ENCODE data around the gene IL1RAPL1. TPM values are rescaled to one million over a fixed set of nuclear protein-coding genes. Genes with fewer than 3 reads are reported as not detected.
"Not testable (repeated sequence)": the region's sequence is repeated elsewhere in the genome, so short reads cannot be mapped to it uniquely, and the experiment has no call there.

Gene IL1RAPL1
- total RNA-seq, 2 experiments from 2014 or later, result not detected

- Histone ChIP-seq H3K4me3 (ENCODE audit: low read length) (no peak overlapping the region), H3K9me3 (ENCODE audit: control insufficient read depth in 1 of 2, insufficient read depth in 1 of 2, low read length in 2 of 2) (no peaks in the 10 kb centered on the region), H3K27me3 (ENCODE audit: control insufficient read depth in 1 of 2, insufficient read depth in 2 of 2, low read length in 2 of 2) (no peaks in the 10 kb centered on the region), H3K36me3 (ENCODE audit: insufficient read depth, low read length) (no peaks in the 10 kb centered on the region), H3K4me1 (ENCODE audit: insufficient read depth, low read length) (no peaks in the 10 kb centered on the region), H3K27ac (ENCODE audit: low read depth in 1 of 2, low read length in 2 of 2) (no peak overlapping the region)
- no peak overlapping the region for H3K27ac Mint-ChIP-seq
- no peaks in the 10 kb centered on the region for H3K36me3 Mint-ChIP-seq (ENCODE audit: low read depth)
- H3K27me3 Mint-ChIP-seq, result no peaks in the 10 kb centered on the region
- no peaks in the 10 kb centered on the region for H3K4me1 Mint-ChIP-seq (ENCODE audit: low read depth)
- CTCF ChIA-PET, result no interaction called here
- no peak overlapping the region for H3K4me3 Mint-ChIP-seq
- H3K9me3 Mint-ChIP-seq, result peaks cover 5% of the 10 kb centered on the region
- POLR2A ChIA-PET, result no interaction called here
- intact Hi-C loops (cut with DNase I, micrococcal nuclease), result no loop called here
- no peak for DNase-seq
- no peak for ATAC-seq (ENCODE audit: poor library complexity)
- no peak for TF ChIP-seq CTCF (IDR thresholded peaks at IDR 0.05)
Observed at GRCh38 chrX:28757290-28757689, 170.0 kb downstream of the IL1RAPL1 start.

- DNase-seq; H3K4me1 ChIP-seq (ENCODE audit: insufficient read depth, low read length); H3K36me3 ChIP-seq (ENCODE audit: insufficient read depth, low read length); H3K9me3 Mint-ChIP-seq; H3K27ac Mint-ChIP-seq; H3K4me3 ChIP-seq (ENCODE audit: low read length); H3K27me3 ChIP-seq (ENCODE audit: control insufficient read depth in 1 of 2, insufficient read depth in 2 of 2, low read length in 2 of 2); POLR2A ChIA-PET; CTCF ChIA-PET; intact Hi-C loops (cut with DNase I, micrococcal nuclease); H3K4me3 Mint-ChIP-seq; H3K9me3 ChIP-seq (ENCODE audit: control insufficient read depth in 1 of 2, insufficient read depth in 1 of 2, low read length in 2 of 2); H3K27me3 Mint-ChIP-seq; H3K27ac ChIP-seq (ENCODE audit: low read depth in 1 of 2, low read length in 2 of 2); ATAC-seq (ENCODE audit: poor library complexity); H3K4me1 Mint-ChIP-seq (ENCODE audit: low read depth); H3K36me3 Mint-ChIP-seq (ENCODE audit: low read depth): not testable (repeated sequence)
Observed at GRCh38 chrX:28766561-28766960, 179.3 kb downstream of the IL1RAPL1 start.

- ChIA-PET POLR2A (no interaction called here), CTCF (no interaction called here)
- intact Hi-C loops (cut with DNase I, micrococcal nuclease), result no loop called here
- no peak overlapping the region for H3K27ac Mint-ChIP-seq
- H3K4me1 Mint-ChIP-seq (ENCODE audit: low read depth), result no peaks in the 10 kb centered on the region
- TF ChIP-seq CTCF (IDR thresholded peaks at IDR 0.05), result no peak
- Histone ChIP-seq H3K4me1 (ENCODE audit: insufficient read depth, low read length) (no peaks in the 10 kb centered on the region), H3K36me3 (ENCODE audit: insufficient read depth, low read length) (no peaks in the 10 kb centered on the region), H3K9me3 (ENCODE audit: control insufficient read depth in 1 of 2, insufficient read depth in 1 of 2, low read length in 2 of 2) (peaks cover 0 to 5% of the 10 kb centered on the region in 2 experiments), H3K4me3 (ENCODE audit: low read length) (no peak overlapping the region), H3K27me3 (ENCODE audit: control insufficient read depth in 1 of 2, insufficient read depth in 2 of 2, low read length in 2 of 2) (no peaks in the 10 kb centered on the region), H3K27ac (ENCODE audit: low read depth in 1 of 2, low read length in 2 of 2) (no peak overlapping the region)
- H3K27me3 Mint-ChIP-seq, result no peaks in the 10 kb centered on the region
- no peaks in the 10 kb centered on the region for H3K36me3 Mint-ChIP-seq (ENCODE audit: low read depth)
- DNase-seq (no peak), ATAC-seq (ENCODE audit: poor library complexity) (no peak)
- H3K9me3 Mint-ChIP-seq, result no peaks in the 10 kb centered on the region
- H3K4me3 Mint-ChIP-seq, result no peak overlapping the region
Observed at GRCh38 chrX:28773807-28774206, 186.6 kb downstream of the IL1RAPL1 start.

GRCh38 chrX:28787206-28787605 lies 200.0 kb downstream of the IL1RAPL1 start:
- H3K27me3 Mint-ChIP-seq, result no peaks in the 10 kb centered on the region
- no peak overlapping the region for H3K27ac Mint-ChIP-seq
- no peak overlapping the region for H3K27ac ChIP-seq (ENCODE audit: low read depth in 1 of 2, low read length in 2 of 2)
- H3K27me3 ChIP-seq (ENCODE audit: control insufficient read depth in 1 of 2, insufficient read depth in 2 of 2, low read length in 2 of 2), result no peaks in the 10 kb centered on the region
- no peak for TF ChIP-seq CTCF (IDR thresholded peaks at IDR 0.05)
- ChIA-PET POLR2A (no interaction called here), CTCF (no interaction called here)
- ATAC-seq (ENCODE audit: poor library complexity) (no peak), DNase-seq (no peak)
- intact Hi-C loops (cut with DNase I, micrococcal nuclease), result no loop called here
- no peaks in the 10 kb centered on the region for H3K4me1 Mint-ChIP-seq (ENCODE audit: low read depth)
- no peaks in the 10 kb centered on the region for H3K9me3 ChIP-seq (ENCODE audit: control insufficient read depth in 1 of 2, insufficient read depth in 1 of 2, low read length in 2 of 2)
- no peaks in the 10 kb centered on the region for H3K4me1 ChIP-seq (ENCODE audit: insufficient read depth, low read length)
- no peaks in the 10 kb centered on the region for H3K36me3 ChIP-seq (ENCODE audit: insufficient read depth, low read length)
- H3K36me3 Mint-ChIP-seq (ENCODE audit: low read depth), result no peaks in the 10 kb centered on the region
- peaks cover 3% of the 10 kb centered on the region for H3K9me3 Mint-ChIP-seq
- H3K4me3 ChIP-seq (ENCODE audit: low read length), result no peak overlapping the region
- H3K4me3 Mint-ChIP-seq, result no peak overlapping the region

- H3K4me3 Mint-ChIP-seq; H3K27me3 Mint-ChIP-seq; H3K36me3 ChIP-seq (ENCODE audit: insufficient read depth, low read length); H3K27me3 ChIP-seq (ENCODE audit: control insufficient read depth in 1 of 2, insufficient read depth in 2 of 2, low read length in 2 of 2); CTCF ChIA-PET; H3K4me1 Mint-ChIP-seq (ENCODE audit: low read depth); POLR2A ChIA-PET; intact Hi-C loops (cut with DNase I, micrococcal nuclease); H3K9me3 ChIP-seq (ENCODE audit: control insufficient read depth in 1 of 2, insufficient read depth in 1 of 2, low read length in 2 of 2); H3K4me3 ChIP-seq (ENCODE audit: low read length); ATAC-seq (ENCODE audit: poor library complexity); H3K4me1 ChIP-seq (ENCODE audit: insufficient read depth, low read length); H3K36me3 Mint-ChIP-seq (ENCODE audit: low read depth); H3K27ac ChIP-seq (ENCODE audit: low read depth in 1 of 2, low read length in 2 of 2); H3K9me3 Mint-ChIP-seq; H3K27ac Mint-ChIP-seq; DNase-seq: not testable (repeated sequence)
Observed at GRCh38 chrX:28800671-28801070, 213.4 kb downstream of the IL1RAPL1 start.

Data from CD4-positive, alpha-beta T cell (primary cell).